Adrenal gland (tissue), 5 donors: ENCODE measurements around the gene PRDM16.

Experiments used
- CTCF ChIP-seq, 6 experiments: fragments of 450-650 bp in 4 of 6; fragments of 200-600 bp in 2 of 6; sonication (generic) in 1 of 6; IDR thresholded peaks; 1 replicate in 5 of 6; 2 replicates in 1 of 6; pipeline versions ENCODE4 v1.5.1 to v1.8.0; 2016 to 2021; ENCODE audit warnings: antibody characterized with exemption in 6 of 6, mild to moderate bottlenecking in 2 of 6, moderate library complexity in 1 of 6
- POLR2A ChIP-seq, 2 donors: fragments of 450-650 bp; IDR thresholded peaks; one replicate each; pipeline ENCODE4 v1.6.1; 2017; ENCODE audit warnings: antibody characterized with exemption in 2 of 2, mild to moderate bottlenecking in 2 of 2, moderate library complexity in 1 of 2
- donor health status: DM: no; HTN: no; CAD: no.

- TF ChIP-seq CTCF (IDR thresholded peaks at IDR 0.05) = no peak
- TF ChIP-seq POLR2A (IDR thresholded peaks at IDR 0.05) = no peak
These were observed 252.8 kb downstream of the PRDM16 start for GRCh38 chr1:3321559-3322449.
